Spleen (tissue), 7 donors: ENCODE measurements around the gene GRID2.

ENCODE experiments used
- POLR2A ChIP-seq, 3 donors: fragments of 450-650 bp; IDR thresholded peaks; one replicate each; pipeline ENCODE4 v1.5.1; 2017; ENCODE audit warnings: antibody characterized with exemption in 3 of 3, mild to moderate bottlenecking in 1 of 3
- POLR2AphosphoS5 ChIP-seq, 3 donors: sonication (generic); formaldehyde crosslinking; IDR thresholded peaks; one replicate each; pipeline ENCODE4 v1.5.1; 2017; ENCODE audit warnings: antibody characterized with exemption in 3 of 3
- TF ChIP-seq, protein P1 (sequence below), 11 experiments: fragments of 200-600 bp in 7 of 11; fragments of 450-650 bp in 4 of 11; sonication (generic) in 4 of 11; IDR thresholded peaks in 8 of 11; conservative IDR thresholded peaks in 3 of 11; 1 replicate in 7 of 11; 2 replicates in 4 of 11; pipeline versions ENCODE4 v1.4.0 to v1.8.0; 2016 to 2021; ENCODE audit warnings: antibody characterized with exemption in 11 of 11, inconsistent platforms in 4 of 11, mild to moderate bottlenecking in 1 of 11
- donor health status: DM: no; HTN: no; CAD: no; lungs with moderate emphysema.
- donor health status: DM: no; HTN: no; CAD: no.
- donor health status: DM: no; HTN: no; CAD: no.

- TF ChIP-seq, protein P1, sequence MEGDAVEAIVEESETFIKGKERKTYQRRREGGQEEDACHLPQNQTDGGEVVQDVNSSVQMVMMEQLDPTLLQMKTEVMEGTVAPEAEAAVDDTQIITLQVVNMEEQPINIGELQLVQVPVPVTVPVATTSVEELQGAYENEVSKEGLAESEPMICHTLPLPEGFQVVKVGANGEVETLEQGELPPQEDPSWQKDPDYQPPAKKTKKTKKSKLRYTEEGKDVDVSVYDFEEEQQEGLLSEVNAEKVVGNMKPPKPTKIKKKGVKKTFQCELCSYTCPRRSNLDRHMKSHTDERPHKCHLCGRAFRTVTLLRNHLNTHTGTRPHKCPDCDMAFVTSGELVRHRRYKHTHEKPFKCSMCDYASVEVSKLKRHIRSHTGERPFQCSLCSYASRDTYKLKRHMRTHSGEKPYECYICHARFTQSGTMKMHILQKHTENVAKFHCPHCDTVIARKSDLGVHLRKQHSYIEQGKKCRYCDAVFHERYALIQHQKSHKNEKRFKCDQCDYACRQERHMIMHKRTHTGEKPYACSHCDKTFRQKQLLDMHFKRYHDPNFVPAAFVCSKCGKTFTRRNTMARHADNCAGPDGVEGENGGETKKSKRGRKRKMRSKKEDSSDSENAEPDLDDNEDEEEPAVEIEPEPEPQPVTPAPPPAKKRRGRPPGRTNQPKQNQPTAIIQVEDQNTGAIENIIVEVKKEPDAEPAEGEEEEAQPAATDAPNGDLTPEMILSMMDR (IDR thresholded peaks at IDR 0.05 in 8 of 11, conservative IDR thresholded peaks at IDR 0.05 in 3 of 11): no peak
- TF ChIP-seq POLR2A (IDR thresholded peaks at IDR 0.05) (no peak), POLR2AphosphoS5 (IDR thresholded peaks at IDR 0.05) (no peak)
These were observed 1197.5 kb downstream of the GRID2 start for GRCh38 chr4:93501244-93501643.
